SU-DHL-6 (cell line): Measurements from ENCODE around the gene LAX1.
"Not testable (repeated sequence)": the region's sequence is repeated elsewhere in the genome, so short reads cannot be mapped to it uniquely, and the experiment has no call there.

Source experiments
- H2AFZ ChIP-seq: fragments of 200-600 bp; sonication (generic); 2 replicates; pipeline ENCODE4 v1.6.1; 2014; ENCODE audit warnings: low read depth, mild to moderate bottlenecking, moderate library complexity, mixed read lengths, antibody characterized with exemption, low read length; ENCODE audit not compliant: severe bottlenecking
- H3F3A ChIP-seq: fragments of 200-600 bp; shearing (Covaris generic); 2 replicates; pipeline ENCODE4 v1.6.0; 2016; ENCODE audit warnings: antibody characterized with exemption, mild to moderate bottlenecking; ENCODE audit not compliant: insufficient read depth
- H3K27ac ChIP-seq: fragments of 200-600 bp; sonication (generic); 2 replicates; pipeline ENCODE4 v1.5.1; 2016; ENCODE audit warnings: low read depth, mild to moderate bottlenecking, low read length, moderate library complexity, mixed read lengths
- H3K27me3 ChIP-seq: fragments of 200-600 bp; sonication (generic), shearing (Covaris generic); 2 replicates; pipeline ENCODE4 v1.6.0; 2014; ENCODE audit warnings: mild to moderate bottlenecking, low read length
- H3K36me3 ChIP-seq: fragments of 200-600 bp; sonication (generic); 2 replicates; pipeline ENCODE4 v1.6.1; 2014; ENCODE audit warnings: mild to moderate bottlenecking, low read length, mixed read lengths
- H3K4me2 ChIP-seq: fragments of 300-600, 200-600 bp; shearing (Covaris generic), sonication (generic); 2 replicates; pipeline ENCODE4 v1.6.0; 2014; ENCODE audit warnings: low read length, low read depth, mild to moderate bottlenecking; ENCODE audit not compliant: poor library complexity, severe bottlenecking
- H3K4me3 ChIP-seq: fragments of 200-600 bp; sonication (generic); 2 replicates; pipeline ENCODE4 v1.5.1; 2014; ENCODE audit warnings: antibody characterized with exemption, low read length, mild to moderate bottlenecking, mixed read lengths; ENCODE audit not compliant: insufficient read depth, poor library complexity, severe bottlenecking
- H3K79me2 ChIP-seq: fragments of 200-600 bp; sonication (generic); 2 replicates; pipeline ENCODE4 v1.6.1; 2014; ENCODE audit warnings: mild to moderate bottlenecking, low read length, moderate library complexity; ENCODE audit not compliant: insufficient read depth
- H3K9ac ChIP-seq: fragments of 200-600 bp; sonication (generic); 2 replicates; pipeline ENCODE4 v1.7.0; 2014; ENCODE audit warnings: mild to moderate bottlenecking, low read length
- H3K9me2 ChIP-seq: fragments of 200-600 bp; sonication (generic); replicated peaks from 2 replicates; pipeline ENCODE4 v1.6.1; 2014; ENCODE audit warnings: low read length; ENCODE audit not compliant: insufficient read depth
- H3K9me3 ChIP-seq: fragments of 200-600 bp; sonication (generic); 2 replicates; pipeline ENCODE4 v1.6.1; 2014; ENCODE audit warnings: low read length, mixed read lengths; ENCODE audit not compliant: insufficient read depth
- H4K20me1 ChIP-seq: fragments of 200-600 bp; sonication (generic); 2 replicates; pipeline ENCODE4 v1.6.1; 2014; ENCODE audit warnings: low read depth, mild to moderate bottlenecking, antibody characterized with exemption, low read length, moderate library complexity, mixed read lengths
- EZH2phosphoT487 ChIP-seq: fragments of 200-600 bp; sonication (generic), shearing (Covaris generic); conservative IDR thresholded peaks from 2 replicates; pipeline ENCODE4 v1.6.1; 2018; ENCODE audit warnings: mild to moderate bottlenecking, antibody characterized with exemption, low read length, moderate library complexity, mixed read lengths
- TF ChIP-seq, protein P1 (sequence below): fragments of 200-600 bp; sonication (generic); IDR thresholded peaks from one replicate; pipeline ENCODE4 v1.5.1; 2017; ENCODE audit warnings: antibody characterized with exemption, mild to moderate bottlenecking, low read length, moderate library complexity; ENCODE audit not compliant: insufficient read depth, poor library complexity, severe bottlenecking

LAX1 gene

DNA sequence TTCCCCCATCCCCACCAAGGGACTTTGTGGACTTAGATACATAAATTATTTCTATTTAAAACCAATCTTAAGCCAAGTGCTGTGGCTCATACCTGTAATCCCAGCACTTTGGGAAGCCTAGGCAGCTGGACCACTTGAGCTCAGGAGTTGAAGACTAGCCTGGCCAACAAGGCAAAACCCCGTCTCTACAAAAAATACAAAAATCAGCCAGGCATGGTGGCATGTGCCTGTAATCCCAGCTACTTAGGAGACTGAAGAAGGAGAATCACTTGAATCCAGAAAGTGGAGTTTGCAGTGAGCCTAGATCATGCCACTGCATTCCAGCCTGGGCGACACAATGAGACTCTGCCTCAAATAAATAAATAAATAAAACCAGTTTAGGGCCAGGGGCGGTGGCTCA is 4.5 kb upstream of the LAX1 start:
- Histone ChIP-seq H3K4me2 (no peak overlapping the region), H2AFZ (no peak overlapping the region), H3K9me2 (no peaks in the 10 kb centered on the region), H3K4me3 (no peak overlapping the region), H3K79me2 (peaks cover 1% of the 10 kb centered on the region; the same call in 1 of the 2 replicates), H3K27me3 (no peaks in the 10 kb centered on the region), H3F3A (peaks cover 3% of the 10 kb centered on the region; the same call in 1 of the 2 replicates), H3K36me3 (no peaks in the 10 kb centered on the region), H3K9me3 (no peaks in the 10 kb centered on the region), H4K20me1 (no peaks in the 10 kb centered on the region), H3K9ac (no peak overlapping the region), H3K27ac (no peak overlapping the region)
- TF ChIP-seq EZH2phosphoT487 = no peak
- TF ChIP-seq, protein P1, sequence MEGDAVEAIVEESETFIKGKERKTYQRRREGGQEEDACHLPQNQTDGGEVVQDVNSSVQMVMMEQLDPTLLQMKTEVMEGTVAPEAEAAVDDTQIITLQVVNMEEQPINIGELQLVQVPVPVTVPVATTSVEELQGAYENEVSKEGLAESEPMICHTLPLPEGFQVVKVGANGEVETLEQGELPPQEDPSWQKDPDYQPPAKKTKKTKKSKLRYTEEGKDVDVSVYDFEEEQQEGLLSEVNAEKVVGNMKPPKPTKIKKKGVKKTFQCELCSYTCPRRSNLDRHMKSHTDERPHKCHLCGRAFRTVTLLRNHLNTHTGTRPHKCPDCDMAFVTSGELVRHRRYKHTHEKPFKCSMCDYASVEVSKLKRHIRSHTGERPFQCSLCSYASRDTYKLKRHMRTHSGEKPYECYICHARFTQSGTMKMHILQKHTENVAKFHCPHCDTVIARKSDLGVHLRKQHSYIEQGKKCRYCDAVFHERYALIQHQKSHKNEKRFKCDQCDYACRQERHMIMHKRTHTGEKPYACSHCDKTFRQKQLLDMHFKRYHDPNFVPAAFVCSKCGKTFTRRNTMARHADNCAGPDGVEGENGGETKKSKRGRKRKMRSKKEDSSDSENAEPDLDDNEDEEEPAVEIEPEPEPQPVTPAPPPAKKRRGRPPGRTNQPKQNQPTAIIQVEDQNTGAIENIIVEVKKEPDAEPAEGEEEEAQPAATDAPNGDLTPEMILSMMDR = no peak

DNA sequence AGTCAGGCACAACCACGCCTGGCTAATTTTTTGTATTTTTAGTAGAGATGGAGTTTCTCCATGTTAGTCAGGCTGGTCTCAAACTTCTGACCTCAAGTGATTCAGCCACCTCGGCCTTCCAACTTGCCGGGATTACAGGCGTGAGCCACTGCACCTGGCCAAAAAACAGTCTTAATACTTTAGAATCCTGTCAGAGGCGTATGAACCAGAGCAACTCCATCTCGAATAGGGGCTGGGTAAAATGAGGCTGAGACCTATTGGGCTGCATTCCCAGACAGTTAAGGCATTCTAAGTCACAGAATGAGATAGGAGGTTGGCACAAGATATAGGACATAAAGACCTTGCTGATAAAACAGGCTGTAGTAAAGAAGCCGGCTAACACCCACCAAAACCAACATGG is 3.0 kb upstream of the LAX1 start:
- H3K27ac ChIP-seq, H3F3A ChIP-seq, H3K9me3 ChIP-seq, H3K27me3 ChIP-seq, H3K9me2 ChIP-seq, H3K4me2 ChIP-seq, H3K4me3 ChIP-seq, H2AFZ ChIP-seq, H3K36me3 ChIP-seq, H3K9ac ChIP-seq, H4K20me1 ChIP-seq: not testable (repeated sequence)
- H3K79me2 ChIP-seq = peaks cover 14% of the 10 kb centered on the region; the same call in 1 of the 2 replicates

DNA sequence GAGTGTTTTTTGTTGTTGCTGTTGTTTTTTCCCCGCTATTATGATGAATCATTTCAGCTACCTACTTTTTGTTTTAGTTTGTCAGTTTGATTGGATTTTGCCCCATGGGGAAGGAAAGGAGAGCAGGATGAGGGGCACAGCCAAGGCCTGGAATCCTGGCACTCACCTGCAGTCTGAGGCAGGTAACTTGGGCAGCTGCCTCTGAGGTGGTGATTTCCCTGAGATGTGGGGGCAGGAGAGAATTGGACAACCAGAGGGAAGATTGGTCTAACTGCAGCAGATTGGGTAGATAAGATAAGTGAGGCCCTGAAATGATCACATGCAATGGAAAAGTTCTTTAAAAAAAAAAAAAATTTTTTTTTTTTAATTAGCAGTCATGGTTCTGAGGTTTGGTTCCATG is 1.5 kb upstream of the LAX1 start:
- H3K79me2 ChIP-seq = peaks cover 14% of the 10 kb centered on the region; the same call in 1 of the 2 replicates

More for the DNA sequence above, 1.5 kb upstream of the LAX1 start:
- no peak overlapping the region for H2AFZ ChIP-seq
- no peak overlapping the region for H3K27ac ChIP-seq
- H3K4me2 ChIP-seq = no peak overlapping the region
- H3K9ac ChIP-seq = no peak overlapping the region
- no peaks in the 10 kb centered on the region for H4K20me1 ChIP-seq
- peaks cover 3% of the 10 kb centered on the region; the same call in 1 of the 2 replicates for H3F3A ChIP-seq
- no peaks in the 10 kb centered on the region for H3K9me3 ChIP-seq
- no peak for TF ChIP-seq EZH2phosphoT487
- TF ChIP-seq, protein P1 = no peak
- H3K27me3 ChIP-seq = no peaks in the 10 kb centered on the region
- H3K36me3 ChIP-seq = 0 out of 2 replicates have a peak, but pooled peaks cover 2% of the 10 kb centered on the region
- no peak overlapping the region for H3K4me3 ChIP-seq
- no peaks in the 10 kb centered on the region for H3K9me2 ChIP-seq
